WTC11 (cell line): Measurements from ENCODE around the gene NEUROD1. TPM values are rescaled to one million over a fixed set of nuclear protein-coding genes. Genes with fewer than 3 reads are reported as not detected.

Source experiments
- ATAC-seq: fragments of 200-7000 bp; cut with Tn5 transposase; 2 replicates; pipeline ENCODE4 v1.10.0; 2021; ENCODE audit warnings: mild to moderate bottlenecking, moderate library complexity
- CTCF ChIA-PET: fragments of 300-600 bp; sonication (Branson Sonifier 250); formaldehyde crosslinking; loops from one replicate; lab custom pipeline; 2021; ENCODE audit warnings: antibody characterized with exemption; lab: Charles Lee
- POLR2A ChIA-PET: fragments of 350-600 bp; sonication (Branson Sonifier 250); formaldehyde crosslinking; loops from one replicate; lab custom pipeline; 2021; ENCODE audit warnings: antibody characterized with exemption; lab: Charles Lee
- DNase-seq: peaks from one replicate; pipeline ENCODE4 v3.0.0; 2021; ENCODE audit warnings: low spot score
- H3K27ac Mint-ChIP-seq: 2 replicates; pipeline ENCODE4 v1.8.0; 2021; ENCODE audit warnings: mixed read lengths
- H3K27me3 Mint-ChIP-seq: 2 replicates; pipeline ENCODE4 v1.8.0; 2021; ENCODE audit warnings: low read depth, mild to moderate bottlenecking, moderate library complexity, mixed read lengths
- H3K36me3 Mint-ChIP-seq: 2 replicates; pipeline ENCODE4 v1.8.0; 2021; ENCODE audit warnings: mixed read lengths
- H3K4me1 Mint-ChIP-seq: 2 replicates; pipeline ENCODE4 v1.8.0; 2022; ENCODE audit warnings: mixed read lengths
- H3K4me3 Mint-ChIP-seq: 2 replicates; pipeline ENCODE4 v1.8.0; 2021; ENCODE audit warnings: mild to moderate bottlenecking, moderate library complexity, mixed read lengths
- H3K9me3 Mint-ChIP-seq: 2 replicates; pipeline ENCODE4 v1.8.0; 2021; ENCODE audit warnings: mixed read lengths
- CREM ChIP-seq: sonication (generic); formaldehyde crosslinking; IDR thresholded peaks from 2 replicates; pipeline ENCODE4 v1.8.1; 2022; ENCODE audit warnings: mild to moderate bottlenecking, missing genetic modification reagents, moderate library complexity
- ETV6 ChIP-seq: sonication (generic); formaldehyde crosslinking; IDR thresholded peaks from 2 replicates; pipeline ENCODE4 v1.8.1; 2022; ENCODE audit warnings: mild to moderate bottlenecking, missing genetic modification reagents
- FOXK1 ChIP-seq: sonication (generic); formaldehyde crosslinking; IDR thresholded peaks from 2 replicates; pipeline ENCODE4 v1.8.0; 2022; ENCODE audit warnings: mild to moderate bottlenecking, moderate library complexity, missing genetic modification reagents
- GABPB1 ChIP-seq: sonication (generic); formaldehyde crosslinking; IDR thresholded peaks from 2 replicates; pipeline ENCODE4 v1.8.1; 2023; ENCODE audit warnings: mild to moderate bottlenecking, missing genetic modification reagents
- KAT7 ChIP-seq: sonication (generic); formaldehyde crosslinking; IDR thresholded peaks from 2 replicates; pipeline ENCODE4 v1.8.1; 2023; ENCODE audit warnings: missing genetic modification reagents, mild to moderate bottlenecking, borderline replicate concordance
- MXD4 ChIP-seq: fragments of 250-450 bp; sonication (Bioruptor Pico); IDR thresholded peaks from 2 replicates; pipeline ENCODE4 v1.8.0; 2021; ENCODE audit warnings: mild to moderate bottlenecking, moderate library complexity, borderline replicate concordance
- NR2C2 ChIP-seq: sonication (generic); formaldehyde crosslinking; IDR thresholded peaks from 2 replicates; pipeline ENCODE4 v1.8.0; 2022; ENCODE audit warnings: mild to moderate bottlenecking, missing genetic modification reagents
- RELA ChIP-seq: sonication (generic); formaldehyde crosslinking; IDR thresholded peaks from 2 replicates; pipeline ENCODE4 v1.8.1; 2022; ENCODE audit warnings: missing genetic modification reagents, mild to moderate bottlenecking, borderline replicate concordance
- RORB ChIP-seq: fragments of 250-450 bp; sonication (Bioruptor Pico); IDR thresholded peaks from 2 replicates; pipeline ENCODE4 v1.9.0; 2021; ENCODE audit warnings: mild to moderate bottlenecking
- TEAD4 ChIP-seq: sonication (generic); formaldehyde crosslinking; IDR thresholded peaks from 2 replicates; pipeline ENCODE4 v1.8.0; 2022; ENCODE audit warnings: mild to moderate bottlenecking, missing genetic modification reagents
- ZNF219 ChIP-seq: sonication (generic); formaldehyde crosslinking; IDR thresholded peaks from 2 replicates; pipeline ENCODE4 v1.8.0; 2023; ENCODE audit warnings: missing genetic modification reagents, mild to moderate bottlenecking, borderline replicate concordance
- ZNF263 ChIP-seq: sonication (generic); formaldehyde crosslinking; IDR thresholded peaks from 2 replicates; pipeline ENCODE4 v1.8.1; 2022; ENCODE audit warnings: low read depth, mild to moderate bottlenecking, moderate library complexity, missing genetic modification reagents
- ZNF416 ChIP-seq: fragments of 250-450 bp; sonication (Bioruptor Pico); IDR thresholded peaks from 2 replicates; pipeline ENCODE4 v1.9.0; 2021; ENCODE audit warnings: mild to moderate bottlenecking, inconsistent platforms
- total RNA-seq: library from RNA; stranded (reverse); gene quantifications from 3 replicates; pipeline ENCODE4 v1.2.3, GENCODE V29; 2021
- TF ChIP-seq, protein P1 (sequence below): sonication (generic); formaldehyde crosslinking; IDR thresholded peaks from 2 replicates; pipeline ENCODE4 v1.8.1; 2022; ENCODE audit warnings: mild to moderate bottlenecking, moderate library complexity, missing genetic modification reagents
- TF ChIP-seq, protein P2 (sequence below): sonication (generic); formaldehyde crosslinking; IDR thresholded peaks from 2 replicates; pipeline ENCODE4 v1.8.0; 2023; ENCODE audit warnings: mild to moderate bottlenecking, missing genetic modification reagents
- TF ChIP-seq, protein P3 (sequence below): sonication (generic); formaldehyde crosslinking; IDR thresholded peaks from 2 replicates; pipeline ENCODE4 v1.8.1; 2022; ENCODE audit warnings: missing genetic modification reagents, borderline replicate concordance
- TF ChIP-seq, protein P4 (sequence below): sonication (generic); formaldehyde crosslinking; IDR thresholded peaks from 2 replicates; pipeline ENCODE4 v1.8.1; 2023; ENCODE audit warnings: mild to moderate bottlenecking, missing genetic modification reagents
- TF ChIP-seq, protein P5 (sequence below): fragments of 250-450 bp; sonication (Bioruptor Pico); IDR thresholded peaks from 2 replicates; pipeline ENCODE4 v1.9.0; 2021; ENCODE audit warnings: mild to moderate bottlenecking
- TF ChIP-seq, protein P6 (sequence below): sonication (generic); formaldehyde crosslinking; IDR thresholded peaks from 2 replicates; pipeline ENCODE4 v1.8.1; 2022; ENCODE audit warnings: mild to moderate bottlenecking, missing genetic modification reagents, moderate library complexity, borderline replicate concordance
- TF ChIP-seq, protein P7 (sequence below): fragments of 250-450 bp; sonication (Bioruptor Pico); IDR thresholded peaks from 2 replicates; pipeline ENCODE4 v1.9.0; 2021; ENCODE audit warnings: mild to moderate bottlenecking, borderline replicate concordance

The NEUROD1 gene
- total RNA-seq, 1 experiment from 2014 or later, result 0.07 TPM

DNA sequence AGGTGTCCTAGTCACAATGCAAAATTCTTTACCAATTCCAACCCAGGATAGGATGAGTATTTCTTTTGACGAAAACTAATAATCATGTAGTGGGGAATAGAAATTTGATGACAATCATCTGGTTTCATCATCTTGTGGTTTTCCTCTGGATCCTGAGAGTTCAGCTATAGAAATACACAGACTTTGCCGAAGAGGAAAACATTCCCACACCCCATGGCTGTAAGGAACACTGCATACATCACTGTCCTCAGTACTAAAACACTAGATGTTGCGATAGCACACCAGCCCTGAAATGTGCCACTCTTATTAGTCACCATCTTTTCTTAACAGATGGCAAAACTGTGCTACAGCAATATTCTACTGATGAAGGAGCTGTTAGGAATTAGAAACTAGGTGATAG is 52.8 kb downstream of the NEUROD1 start:
- H3K36me3 Mint-ChIP-seq, result no peaks in the 10 kb centered on the region
- H3K27ac Mint-ChIP-seq, result no peak overlapping the region
- ChIA-PET CTCF (interaction anchor here (1.0 kb wide), 1 partner anchor 88 kb away, joined by 4 read pairs; no protein-coding TSS in a partner anchor), POLR2A (no interaction called here)
- H3K27me3 Mint-ChIP-seq, result no peaks in the 10 kb centered on the region
- TF ChIP-seq ETV6, result no peak
- no peak for TF ChIP-seq CREM (CRISPR knock-in tag)
- no peak for TF ChIP-seq FOXK1
- TF ChIP-seq, protein P1, sequence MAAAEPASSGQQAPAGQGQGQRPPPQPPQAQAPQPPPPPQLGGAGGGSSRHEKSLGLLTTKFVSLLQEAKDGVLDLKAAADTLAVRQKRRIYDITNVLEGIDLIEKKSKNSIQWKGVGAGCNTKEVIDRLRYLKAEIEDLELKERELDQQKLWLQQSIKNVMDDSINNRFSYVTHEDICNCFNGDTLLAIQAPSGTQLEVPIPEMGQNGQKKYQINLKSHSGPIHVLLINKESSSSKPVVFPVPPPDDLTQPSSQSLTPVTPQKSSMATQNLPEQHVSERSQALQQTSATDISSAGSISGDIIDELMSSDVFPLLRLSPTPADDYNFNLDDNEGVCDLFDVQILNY (CRISPR knock-in tag), result no peak
- no peak for TF ChIP-seq ZNF416 (CRISPR knock-in tag)
- no peak for TF ChIP-seq RELA (CRISPR knock-in tag)
- no peak for TF ChIP-seq KAT7 (CRISPR knock-in tag)
- TF ChIP-seq TEAD4, result no peak
- no peak for TF ChIP-seq MXD4 (CRISPR knock-in tag)
- TF ChIP-seq ZNF219 (CRISPR knock-in tag), result no peak
- no peak for TF ChIP-seq GABPB1 (CRISPR knock-in tag)
- H3K9me3 Mint-ChIP-seq, result 0 out of 2 replicates have a peak, but pooled peaks cover 4% of the 10 kb centered on the region
- H3K4me3 Mint-ChIP-seq, result no peak overlapping the region
- ATAC-seq (no peak), DNase-seq (no peak)
- peaks cover 5% of the 10 kb centered on the region for H3K4me1 Mint-ChIP-seq

DNA sequence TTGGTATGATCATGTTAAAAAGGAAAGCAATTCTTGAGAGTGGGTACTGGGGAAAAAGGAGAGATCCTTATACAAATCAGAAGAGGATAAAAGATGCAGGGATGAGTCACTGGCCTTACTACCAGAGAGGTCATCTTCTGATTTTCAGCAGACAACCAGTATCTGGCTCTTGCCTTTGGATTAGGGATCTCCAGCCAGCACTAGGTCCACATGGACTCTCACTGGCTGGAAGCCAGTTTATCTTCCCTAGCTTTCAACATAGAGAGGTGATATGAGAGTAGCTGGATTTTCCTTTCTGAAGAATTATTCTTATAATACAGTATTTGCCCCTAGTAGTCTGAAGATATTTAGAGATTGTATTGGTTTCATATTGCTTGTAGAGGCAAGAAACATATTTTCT is 53.6 kb downstream of the NEUROD1 start:
- Mint-ChIP-seq H3K36me3 (no peaks in the 10 kb centered on the region), H3K4me1 (peaks cover 5% of the 10 kb centered on the region), H3K9me3 (0 out of 2 replicates have a peak, but pooled peaks cover 4% of the 10 kb centered on the region), H3K27me3 (no peaks in the 10 kb centered on the region), H3K27ac (no peak overlapping the region), H3K4me3 (no peak overlapping the region)
- DNase-seq (no peak), ATAC-seq (no peak)
- POLR2A ChIA-PET, result no interaction called here
- CTCF ChIA-PET, result no interaction called here
- TF ChIP-seq, protein P2, sequence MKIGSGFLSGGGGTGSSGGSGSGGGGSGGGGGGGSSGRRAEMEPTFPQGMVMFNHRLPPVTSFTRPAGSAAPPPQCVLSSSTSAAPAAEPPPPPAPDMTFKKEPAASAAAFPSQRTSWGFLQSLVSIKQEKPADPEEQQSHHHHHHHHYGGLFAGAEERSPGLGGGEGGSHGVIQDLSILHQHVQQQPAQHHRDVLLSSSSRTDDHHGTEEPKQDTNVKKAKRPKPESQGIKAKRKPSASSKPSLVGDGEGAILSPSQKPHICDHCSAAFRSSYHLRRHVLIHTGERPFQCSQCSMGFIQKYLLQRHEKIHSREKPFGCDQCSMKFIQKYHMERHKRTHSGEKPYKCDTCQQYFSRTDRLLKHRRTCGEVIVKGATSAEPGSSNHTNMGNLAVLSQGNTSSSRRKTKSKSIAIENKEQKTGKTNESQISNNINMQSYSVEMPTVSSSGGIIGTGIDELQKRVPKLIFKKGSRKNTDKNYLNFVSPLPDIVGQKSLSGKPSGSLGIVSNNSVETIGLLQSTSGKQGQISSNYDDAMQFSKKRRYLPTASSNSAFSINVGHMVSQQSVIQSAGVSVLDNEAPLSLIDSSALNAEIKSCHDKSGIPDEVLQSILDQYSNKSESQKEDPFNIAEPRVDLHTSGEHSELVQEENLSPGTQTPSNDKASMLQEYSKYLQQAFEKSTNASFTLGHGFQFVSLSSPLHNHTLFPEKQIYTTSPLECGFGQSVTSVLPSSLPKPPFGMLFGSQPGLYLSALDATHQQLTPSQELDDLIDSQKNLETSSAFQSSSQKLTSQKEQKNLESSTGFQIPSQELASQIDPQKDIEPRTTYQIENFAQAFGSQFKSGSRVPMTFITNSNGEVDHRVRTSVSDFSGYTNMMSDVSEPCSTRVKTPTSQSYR (CRISPR knock-in tag), result no peak
- TF ChIP-seq, protein P3, sequence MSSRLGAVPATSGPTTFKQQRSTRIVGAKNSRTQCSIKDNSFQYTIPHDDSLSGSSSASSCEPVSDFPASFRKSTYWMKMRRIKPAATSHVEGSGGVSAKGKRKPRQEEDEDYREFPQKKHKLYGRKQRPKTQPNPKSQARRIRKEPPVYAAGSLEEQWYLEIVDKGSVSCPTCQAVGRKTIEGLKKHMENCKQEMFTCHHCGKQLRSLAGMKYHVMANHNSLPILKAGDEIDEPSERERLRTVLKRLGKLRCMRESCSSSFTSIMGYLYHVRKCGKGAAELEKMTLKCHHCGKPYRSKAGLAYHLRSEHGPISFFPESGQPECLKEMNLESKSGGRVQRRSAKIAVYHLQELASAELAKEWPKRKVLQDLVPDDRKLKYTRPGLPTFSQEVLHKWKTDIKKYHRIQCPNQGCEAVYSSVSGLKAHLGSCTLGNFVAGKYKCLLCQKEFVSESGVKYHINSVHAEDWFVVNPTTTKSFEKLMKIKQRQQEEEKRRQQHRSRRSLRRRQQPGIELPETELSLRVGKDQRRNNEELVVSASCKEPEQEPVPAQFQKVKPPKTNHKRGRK, result no peak
- TF ChIP-seq, protein P4, sequence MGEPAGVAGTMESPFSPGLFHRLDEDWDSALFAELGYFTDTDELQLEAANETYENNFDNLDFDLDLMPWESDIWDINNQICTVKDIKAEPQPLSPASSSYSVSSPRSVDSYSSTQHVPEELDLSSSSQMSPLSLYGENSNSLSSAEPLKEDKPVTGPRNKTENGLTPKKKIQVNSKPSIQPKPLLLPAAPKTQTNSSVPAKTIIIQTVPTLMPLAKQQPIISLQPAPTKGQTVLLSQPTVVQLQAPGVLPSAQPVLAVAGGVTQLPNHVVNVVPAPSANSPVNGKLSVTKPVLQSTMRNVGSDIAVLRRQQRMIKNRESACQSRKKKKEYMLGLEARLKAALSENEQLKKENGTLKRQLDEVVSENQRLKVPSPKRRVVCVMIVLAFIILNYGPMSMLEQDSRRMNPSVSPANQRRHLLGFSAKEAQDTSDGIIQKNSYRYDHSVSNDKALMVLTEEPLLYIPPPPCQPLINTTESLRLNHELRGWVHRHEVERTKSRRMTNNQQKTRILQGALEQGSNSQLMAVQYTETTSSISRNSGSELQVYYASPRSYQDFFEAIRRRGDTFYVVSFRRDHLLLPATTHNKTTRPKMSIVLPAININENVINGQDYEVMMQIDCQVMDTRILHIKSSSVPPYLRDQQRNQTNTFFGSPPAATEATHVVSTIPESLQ, result no peak
- no peak for TF ChIP-seq ZNF263 (CRISPR knock-in tag)
- TF ChIP-seq, protein P5, sequence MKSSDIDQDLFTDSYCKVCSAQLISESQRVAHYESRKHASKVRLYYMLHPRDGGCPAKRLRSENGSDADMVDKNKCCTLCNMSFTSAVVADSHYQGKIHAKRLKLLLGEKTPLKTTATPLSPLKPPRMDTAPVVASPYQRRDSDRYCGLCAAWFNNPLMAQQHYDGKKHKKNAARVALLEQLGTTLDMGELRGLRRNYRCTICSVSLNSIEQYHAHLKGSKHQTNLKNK (CRISPR knock-in tag), result no peak
- TF ChIP-seq RORB (CRISPR knock-in tag), result no peak
- TF ChIP-seq, protein P6, sequence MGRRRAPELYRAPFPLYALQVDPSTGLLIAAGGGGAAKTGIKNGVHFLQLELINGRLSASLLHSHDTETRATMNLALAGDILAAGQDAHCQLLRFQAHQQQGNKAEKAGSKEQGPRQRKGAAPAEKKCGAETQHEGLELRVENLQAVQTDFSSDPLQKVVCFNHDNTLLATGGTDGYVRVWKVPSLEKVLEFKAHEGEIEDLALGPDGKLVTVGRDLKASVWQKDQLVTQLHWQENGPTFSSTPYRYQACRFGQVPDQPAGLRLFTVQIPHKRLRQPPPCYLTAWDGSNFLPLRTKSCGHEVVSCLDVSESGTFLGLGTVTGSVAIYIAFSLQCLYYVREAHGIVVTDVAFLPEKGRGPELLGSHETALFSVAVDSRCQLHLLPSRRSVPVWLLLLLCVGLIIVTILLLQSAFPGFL, result no peak
- no peak for TF ChIP-seq NR2C2 (CRISPR knock-in tag)
- TF ChIP-seq, protein P7, sequence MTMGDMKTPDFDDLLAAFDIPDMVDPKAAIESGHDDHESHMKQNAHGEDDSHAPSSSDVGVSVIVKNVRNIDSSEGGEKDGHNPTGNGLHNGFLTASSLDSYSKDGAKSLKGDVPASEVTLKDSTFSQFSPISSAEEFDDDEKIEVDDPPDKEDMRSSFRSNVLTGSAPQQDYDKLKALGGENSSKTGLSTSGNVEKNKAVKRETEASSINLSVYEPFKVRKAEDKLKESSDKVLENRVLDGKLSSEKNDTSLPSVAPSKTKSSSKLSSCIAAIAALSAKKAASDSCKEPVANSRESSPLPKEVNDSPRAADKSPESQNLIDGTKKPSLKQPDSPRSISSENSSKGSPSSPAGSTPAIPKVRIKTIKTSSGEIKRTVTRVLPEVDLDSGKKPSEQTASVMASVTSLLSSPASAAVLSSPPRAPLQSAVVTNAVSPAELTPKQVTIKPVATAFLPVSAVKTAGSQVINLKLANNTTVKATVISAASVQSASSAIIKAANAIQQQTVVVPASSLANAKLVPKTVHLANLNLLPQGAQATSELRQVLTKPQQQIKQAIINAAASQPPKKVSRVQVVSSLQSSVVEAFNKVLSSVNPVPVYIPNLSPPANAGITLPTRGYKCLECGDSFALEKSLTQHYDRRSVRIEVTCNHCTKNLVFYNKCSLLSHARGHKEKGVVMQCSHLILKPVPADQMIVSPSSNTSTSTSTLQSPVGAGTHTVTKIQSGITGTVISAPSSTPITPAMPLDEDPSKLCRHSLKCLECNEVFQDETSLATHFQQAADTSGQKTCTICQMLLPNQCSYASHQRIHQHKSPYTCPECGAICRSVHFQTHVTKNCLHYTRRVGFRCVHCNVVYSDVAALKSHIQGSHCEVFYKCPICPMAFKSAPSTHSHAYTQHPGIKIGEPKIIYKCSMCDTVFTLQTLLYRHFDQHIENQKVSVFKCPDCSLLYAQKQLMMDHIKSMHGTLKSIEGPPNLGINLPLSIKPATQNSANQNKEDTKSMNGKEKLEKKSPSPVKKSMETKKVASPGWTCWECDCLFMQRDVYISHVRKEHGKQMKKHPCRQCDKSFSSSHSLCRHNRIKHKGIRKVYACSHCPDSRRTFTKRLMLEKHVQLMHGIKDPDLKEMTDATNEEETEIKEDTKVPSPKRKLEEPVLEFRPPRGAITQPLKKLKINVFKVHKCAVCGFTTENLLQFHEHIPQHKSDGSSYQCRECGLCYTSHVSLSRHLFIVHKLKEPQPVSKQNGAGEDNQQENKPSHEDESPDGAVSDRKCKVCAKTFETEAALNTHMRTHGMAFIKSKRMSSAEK (CRISPR knock-in tag), result no peak
